Fibroblast of the aortic adventitia (primary cell): Measurements from ENCODE around the gene RUNX2. TPM values are rescaled to one million over a fixed set of nuclear protein-coding genes. Genes with fewer than 3 reads are reported as not detected.

Source experiments
- DNase-seq: peaks from one replicate; pipeline ENCODE4 v3.0.0-alpha.2; 2010; ENCODE audit warnings: low read depth
- H3K4me3 ChIP-seq: 2 replicates; pipeline ENCODE4 v1.5.1; 2011; ENCODE audit warnings: low read depth, mild to moderate bottlenecking, control low read depth, low read length, moderate library complexity
- total RNA-seq: library from RNA; depleted of rRNA; stranded (reverse); fragments of >200 nt; gene quantifications from 2 replicates; pipeline ENCODE4 v1.2.3, GENCODE V29; 2012; ENCODE audit warnings: low replicate concordance
- TF ChIP-seq, protein P1 (sequence below): IDR thresholded peaks from 2 replicates; pipeline ENCODE4 v1.5.1; 2011; ENCODE audit warnings: mild to moderate bottlenecking, low read length, control low read depth, inconsistent platforms; ENCODE audit not compliant: insufficient read depth

Gene RUNX2
- total RNA-seq, 1 donor, result 5.8 TPM

DNA sequence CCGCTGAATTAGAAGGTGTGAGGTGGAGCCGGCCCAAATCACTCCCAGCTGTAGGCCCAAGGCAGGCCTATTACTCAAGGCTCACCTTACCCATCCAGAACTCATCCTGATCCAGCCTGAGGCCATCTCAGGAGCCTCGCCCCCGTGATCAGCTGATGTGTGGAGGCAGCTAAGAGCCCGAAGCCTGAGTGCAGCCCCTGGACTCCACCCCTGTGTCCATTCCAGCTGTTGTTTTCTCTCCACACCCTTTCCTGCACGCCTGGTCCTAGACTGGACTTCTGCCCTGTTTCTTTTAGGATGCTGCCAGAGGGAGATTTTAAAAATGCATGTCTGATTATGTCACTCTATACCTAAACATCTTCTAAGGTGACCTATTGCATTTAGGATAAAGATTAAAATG is 174.3 kb downstream of the RUNX2 start:
- no peak overlapping the region for H3K4me3 ChIP-seq
- TF ChIP-seq, protein P1, sequence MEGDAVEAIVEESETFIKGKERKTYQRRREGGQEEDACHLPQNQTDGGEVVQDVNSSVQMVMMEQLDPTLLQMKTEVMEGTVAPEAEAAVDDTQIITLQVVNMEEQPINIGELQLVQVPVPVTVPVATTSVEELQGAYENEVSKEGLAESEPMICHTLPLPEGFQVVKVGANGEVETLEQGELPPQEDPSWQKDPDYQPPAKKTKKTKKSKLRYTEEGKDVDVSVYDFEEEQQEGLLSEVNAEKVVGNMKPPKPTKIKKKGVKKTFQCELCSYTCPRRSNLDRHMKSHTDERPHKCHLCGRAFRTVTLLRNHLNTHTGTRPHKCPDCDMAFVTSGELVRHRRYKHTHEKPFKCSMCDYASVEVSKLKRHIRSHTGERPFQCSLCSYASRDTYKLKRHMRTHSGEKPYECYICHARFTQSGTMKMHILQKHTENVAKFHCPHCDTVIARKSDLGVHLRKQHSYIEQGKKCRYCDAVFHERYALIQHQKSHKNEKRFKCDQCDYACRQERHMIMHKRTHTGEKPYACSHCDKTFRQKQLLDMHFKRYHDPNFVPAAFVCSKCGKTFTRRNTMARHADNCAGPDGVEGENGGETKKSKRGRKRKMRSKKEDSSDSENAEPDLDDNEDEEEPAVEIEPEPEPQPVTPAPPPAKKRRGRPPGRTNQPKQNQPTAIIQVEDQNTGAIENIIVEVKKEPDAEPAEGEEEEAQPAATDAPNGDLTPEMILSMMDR, result no peak
- DNase-seq, result peak; percentile 24

DNA sequence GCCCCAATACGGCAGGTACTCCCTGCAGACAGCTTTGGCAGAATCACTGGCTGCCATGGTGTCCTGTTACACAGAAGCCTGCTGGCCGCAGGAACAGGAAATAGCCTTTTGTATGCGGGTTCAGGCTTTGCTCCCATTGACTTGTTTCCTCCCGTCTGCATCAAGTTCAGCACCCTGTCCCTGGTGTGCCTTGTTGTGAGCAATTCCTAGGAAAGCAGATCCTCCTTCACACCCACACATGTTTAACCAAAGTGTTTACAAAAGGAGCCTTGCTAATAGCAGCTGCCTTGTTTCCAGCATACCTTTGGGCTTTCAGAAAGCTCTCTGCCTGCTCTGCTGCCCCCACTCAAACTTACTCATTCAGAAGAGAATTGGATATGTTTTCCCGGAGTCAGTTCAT is 176.8 kb downstream of the RUNX2 start:
- H3K4me3 ChIP-seq, result no peak overlapping the region
- peak; percentile 41 for DNase-seq
- TF ChIP-seq, protein P1, result no peak

DNA sequence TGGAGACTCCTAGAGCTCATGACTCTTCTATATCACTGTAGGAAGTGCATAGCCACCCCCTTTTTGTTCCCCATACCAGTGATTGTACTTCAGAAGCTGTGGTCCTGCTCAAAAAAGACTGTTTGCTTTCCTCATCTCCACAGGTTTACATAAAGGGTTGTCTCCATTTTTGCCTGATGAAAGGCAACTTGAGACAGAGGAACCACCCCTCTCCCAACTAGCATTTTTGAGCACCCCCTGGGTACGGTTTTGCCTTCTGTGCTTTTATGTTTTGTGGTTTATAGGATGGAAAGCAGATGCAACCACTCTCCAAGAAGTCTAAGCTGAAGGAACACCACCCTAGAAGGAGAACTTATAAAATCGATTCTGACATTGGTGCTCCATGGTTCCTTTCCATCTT is 177.3 kb downstream of the RUNX2 start:
- no peak overlapping the region for H3K4me3 ChIP-seq
- DNase-seq, result no peak
- TF ChIP-seq, protein P1, result no peak

DNA sequence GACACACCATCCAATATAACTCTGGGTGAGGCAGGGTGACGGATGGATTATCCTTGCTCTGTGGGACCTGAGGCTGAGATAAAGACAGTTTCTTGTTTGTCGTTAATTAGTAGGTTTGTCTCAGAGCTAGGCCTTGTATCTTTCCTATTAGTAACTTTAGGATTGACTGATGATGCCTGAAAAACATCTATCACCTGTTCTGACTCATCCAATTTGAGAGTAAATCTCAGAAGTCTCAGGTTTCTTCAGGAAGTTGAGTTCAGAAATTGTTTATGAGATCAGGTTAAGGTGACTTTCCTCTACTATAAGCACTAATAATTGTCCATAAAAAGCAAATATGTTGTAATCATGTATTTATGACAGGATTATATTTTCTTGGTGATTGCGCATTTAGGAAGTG is 179.1 kb downstream of the RUNX2 start:
- no peak overlapping the region for H3K4me3 ChIP-seq
- DNase-seq, result no peak
- TF ChIP-seq, protein P1, result no peak

DNA sequence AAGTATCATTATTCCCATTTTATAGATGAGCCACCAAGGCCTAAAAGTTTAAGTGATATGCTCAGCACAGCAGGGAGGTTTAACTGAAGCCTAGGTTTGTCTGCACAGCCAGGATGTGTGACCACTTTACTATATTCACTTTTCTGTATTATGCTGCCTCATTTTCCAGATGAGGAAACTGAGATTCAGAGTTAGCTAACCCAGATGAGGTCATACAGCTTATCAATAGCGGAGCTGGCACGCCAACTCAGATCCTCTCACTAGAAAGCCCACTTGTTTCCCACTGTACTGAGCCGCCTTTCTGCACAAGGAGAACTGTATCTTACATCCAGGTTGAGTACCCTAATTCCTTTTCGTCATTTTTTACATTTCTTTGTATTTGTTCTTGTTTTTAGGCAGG is 181.3 kb downstream of the RUNX2 start:
- TF ChIP-seq, protein P1, result no peak
- H3K4me3 ChIP-seq, result no peak overlapping the region
- DNase-seq, result no peak

DNA sequence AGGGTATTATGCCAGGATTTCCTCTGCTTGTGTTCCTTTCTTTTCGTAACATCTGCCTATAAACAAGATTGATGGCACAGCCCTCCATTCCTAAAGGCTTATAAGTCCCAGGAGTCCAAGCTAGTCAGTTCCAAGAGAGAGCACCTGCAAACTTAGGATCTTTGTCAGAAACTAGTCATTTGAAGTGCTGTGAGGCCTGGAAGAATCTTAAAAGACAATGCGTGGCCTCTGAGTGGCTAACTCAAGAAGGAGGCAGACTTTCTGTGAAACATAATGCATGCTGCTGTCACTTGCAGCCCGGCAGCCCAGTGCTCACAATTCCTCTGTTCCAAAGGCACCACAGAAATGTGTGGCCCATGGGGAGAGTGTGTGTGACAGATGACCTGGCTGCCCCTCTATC is 184.6 kb downstream of the RUNX2 start:
- no peak overlapping the region for H3K4me3 ChIP-seq
- DNase-seq, result no peak
- TF ChIP-seq, protein P1, result no peak

DNA sequence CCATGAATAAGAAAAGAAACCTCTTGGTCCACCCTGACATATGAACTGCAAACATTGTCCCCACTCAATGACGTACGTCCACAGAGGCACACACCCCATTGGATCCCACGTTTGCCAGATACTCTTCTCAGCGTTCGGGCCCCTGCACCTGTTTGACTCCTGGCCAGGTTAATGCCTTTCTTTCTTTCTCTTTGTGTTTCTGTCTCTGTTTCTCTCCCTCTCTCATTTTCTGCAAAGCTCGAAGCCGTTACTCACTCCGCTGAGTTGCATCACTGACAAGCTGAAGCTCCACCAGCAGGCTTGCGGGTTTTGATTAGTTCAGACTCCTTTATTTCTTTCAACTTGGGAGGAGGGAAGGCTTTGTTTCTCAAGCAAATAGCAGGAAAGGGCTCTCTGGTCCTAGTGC is 185.1 kb downstream of the RUNX2 start:
- TF ChIP-seq, protein P1, result no peak
- H3K4me3 ChIP-seq, result no peak overlapping the region
- no peak for DNase-seq
